H9 (cell line): ENCODE results near the gene C16orf86. TPM values are rescaled to one million over a fixed set of nuclear protein-coding genes. Genes with fewer than 3 reads are reported as not detected.

Source experiments
- DNase-seq: peaks from one replicate; pipeline ENCODE4 v3.0.0-alpha.2; 2017
- H2AFZ ChIP-seq: one replicate; pipeline ENCODE4 v1.6.1; 2013; ENCODE audit warnings: mild to moderate bottlenecking, low read length, control low read depth, moderate library complexity
- H2AK5ac ChIP-seq: 2 replicates; pipeline ENCODE4 v1.6.1; 2013; ENCODE audit warnings: low read length, control low read depth, mixed read lengths; ENCODE audit not compliant: insufficient read length
- H2BK120ac ChIP-seq: one replicate; pipeline ENCODE4 v1.6.1; 2013; ENCODE audit warnings: low read depth, mild to moderate bottlenecking, low read length, control low read depth, inconsistent platforms; ENCODE audit not compliant: poor library complexity, severe bottlenecking
- H2BK12ac ChIP-seq: 2 replicates; pipeline ENCODE4 v1.6.1; 2013; ENCODE audit warnings: low read length, control low read depth, mixed read lengths, low read depth; ENCODE audit not compliant: insufficient read length
- H2BK15ac ChIP-seq: 2 replicates; pipeline ENCODE4 v1.6.1; 2013; ENCODE audit warnings: low read depth, low read length, control low read depth
- H2BK20ac ChIP-seq: one replicate; pipeline ENCODE4 v1.6.1; 2013; ENCODE audit warnings: low read depth, mild to moderate bottlenecking, low read length, control low read depth, inconsistent platforms; ENCODE audit not compliant: poor library complexity, severe bottlenecking
- H2BK5ac ChIP-seq: 2 replicates; pipeline ENCODE4 v1.6.1; 2013; ENCODE audit warnings: low read length, control low read depth, mixed read lengths; ENCODE audit not compliant: insufficient read length
- H3K14ac ChIP-seq: 2 replicates; pipeline ENCODE4 v1.6.1; 2013; ENCODE audit warnings: low read length, control low read depth; ENCODE audit not compliant: insufficient read depth
- H3K18ac ChIP-seq: 2 replicates; pipeline ENCODE4 v1.6.1; 2013; ENCODE audit warnings: low read depth, mild to moderate bottlenecking, mixed read lengths, low read length, control low read depth; ENCODE audit not compliant: insufficient read length
- H3K23ac ChIP-seq: 2 replicates; pipeline ENCODE4 v1.6.1; 2013; ENCODE audit warnings: low read length, control low read depth, mixed read lengths, low read depth; ENCODE audit not compliant: insufficient read length
- H3K23me2 ChIP-seq: 2 replicates; pipeline ENCODE4 v1.6.1; 2013; ENCODE audit warnings: low read depth, mild to moderate bottlenecking, mixed read lengths, low read length, control low read depth; ENCODE audit not compliant: insufficient read length, poor library complexity, severe bottlenecking
- H3K27ac ChIP-seq: 2 replicates; pipeline ENCODE4 v1.5.1; 2013; ENCODE audit warnings: low read length, control low read depth, mixed read lengths, low read depth; ENCODE audit not compliant: insufficient read length
- H3K27me3 ChIP-seq: 2 replicates; pipeline ENCODE4 v1.6.1; 2013; ENCODE audit warnings: low read length, control low read depth, inconsistent platforms; ENCODE audit not compliant: insufficient read depth
- H3K4ac ChIP-seq: 2 replicates; pipeline ENCODE4 v1.6.1; 2013; ENCODE audit warnings: low read depth, mild to moderate bottlenecking, control low read depth, inconsistent platforms, low read length, moderate library complexity
- H3K4me1 ChIP-seq: 2 replicates; pipeline ENCODE4 v1.6.1; 2013; ENCODE audit warnings: low read length, control low read depth, inconsistent platforms; ENCODE audit not compliant: insufficient read depth
- H3K4me2 ChIP-seq: 2 replicates; pipeline ENCODE4 v1.6.1; 2013; ENCODE audit warnings: low read length, control low read depth, mixed read lengths; ENCODE audit not compliant: insufficient read length, insufficient read depth
- H3K56ac ChIP-seq: 2 replicates; pipeline ENCODE4 v1.6.1; 2013; ENCODE audit warnings: low read depth, mild to moderate bottlenecking, mixed read lengths, low read length, control low read depth; ENCODE audit not compliant: insufficient read length
- H3K79me1 ChIP-seq: 2 replicates; pipeline ENCODE4 v1.6.1; 2013; ENCODE audit warnings: low read depth, mild to moderate bottlenecking, moderate library complexity, low read length, control low read depth, inconsistent platforms; ENCODE audit not compliant: insufficient read depth, poor library complexity, severe bottlenecking
- H3K79me2 ChIP-seq: 2 replicates; pipeline ENCODE4 v1.6.1; 2013; ENCODE audit warnings: low read length, control low read depth, inconsistent platforms; ENCODE audit not compliant: insufficient read depth
- H3K9ac ChIP-seq: 2 replicates; pipeline ENCODE4 v1.6.1; 2013; ENCODE audit warnings: low read length, control low read depth, mixed read lengths; ENCODE audit not compliant: insufficient read length; ENCODE audit errors: extremely low read depth
- H3K9me3 ChIP-seq: one replicate; pipeline ENCODE4 v1.6.1; 2013; ENCODE audit warnings: low read depth, low read length, inconsistent platforms; ENCODE audit not compliant: control insufficient read depth
- H3T11ph ChIP-seq: one replicate; pipeline ENCODE4 v1.6.1; 2013; ENCODE audit warnings: mild to moderate bottlenecking, low read length, control low read depth, inconsistent platforms
- H4K20me1 ChIP-seq: one replicate; pipeline ENCODE4 v1.6.1; 2013; ENCODE audit not compliant: control insufficient read depth, insufficient read length, insufficient read depth
- H4K5ac ChIP-seq: 2 replicates; pipeline ENCODE4 v1.6.1; 2013; ENCODE audit warnings: low read depth, mild to moderate bottlenecking, mixed read lengths, low read length, control low read depth; ENCODE audit not compliant: insufficient read length
- H4K8ac ChIP-seq: replicated peaks from 2 replicates; pipeline ENCODE4 v1.6.1; 2013; ENCODE audit warnings: low read length, control low read depth, mixed read lengths, low read depth; ENCODE audit not compliant: insufficient read length
- H4K91ac ChIP-seq: 2 replicates; pipeline ENCODE4 v1.6.1; 2013; ENCODE audit warnings: low read depth, mild to moderate bottlenecking, moderate library complexity, mixed read lengths, low read length, control low read depth; ENCODE audit not compliant: insufficient read length
- H3K27ac Mint-ChIP-seq, 3 experiments: 2 replicates in 2 of 3; 3 replicates in 1 of 3; pipeline ENCODE4 v1.8.0; 2020 to 2021; ENCODE audit warnings: mixed read lengths in 3 of 3, mild to moderate bottlenecking in 1 of 3, moderate library complexity in 1 of 3
- H3K27me3 Mint-ChIP-seq: 2 replicates; pipeline ENCODE4 v1.8.0; 2021; ENCODE audit warnings: low read depth, mild to moderate bottlenecking, moderate library complexity, mixed read lengths
- H3K36me3 Mint-ChIP-seq, 3 experiments: 2 replicates in 2 of 3; 3 replicates in 1 of 3; pipeline ENCODE4 v1.8.0; 2020 to 2021; ENCODE audit warnings: low read depth in 3 of 3, mixed read lengths in 3 of 3; ENCODE audit not compliant: insufficient read depth in 1 of 3
- H3K4me1 Mint-ChIP-seq, 2 experiments: 2 replicates each; pipeline ENCODE4 v1.8.0; 2020; ENCODE audit warnings: mixed read lengths in 2 of 2
- H3K4me3 Mint-ChIP-seq, 2 experiments: 2 replicates in 1 of 2; 3 replicates in 1 of 2; pipeline ENCODE4 v1.8.0; 2020 to 2021; ENCODE audit warnings: mild to moderate bottlenecking in 2 of 2, mixed read lengths in 2 of 2, moderate library complexity in 1 of 2
- H3K9me3 Mint-ChIP-seq, 2 experiments: 2 replicates in 1 of 2; 3 replicates in 1 of 2; pipeline ENCODE4 v1.8.0; 2020; ENCODE audit warnings: mild to moderate bottlenecking in 2 of 2, mixed read lengths in 2 of 2, moderate library complexity in 1 of 2
- CTCF ChIP-seq: fragments of 200-600 bp; sonication (generic); conservative IDR thresholded peaks from 3 replicates; pipeline ENCODE4 v1.8.0; 2021; ENCODE audit warnings: antibody characterized with exemption, mild to moderate bottlenecking
- WGBS: extraction: QIAGEN DNeasy Blood & Tissue Kit; methylation state at CpG from one replicate; pipeline ENCODE4 v1.1.7; 2013; ENCODE audit warnings: missing lambda C conversion rate, low lambda C conversion rate, mixed read lengths; ENCODE audit not compliant: insufficient read length; ENCODE audit errors: extremely low coverage; 5-methylcytosine and 5-hydroxymethylcytosine counted together
- total RNA-seq: library from RNA; stranded (reverse); gene quantifications from 2 replicates; pipeline ENCODE4 v1.2.1, GENCODE V29; 2021

Gene C16orf86
- total RNA-seq, 1 experiment from 2014 or later, result 1.5 TPM

DNA sequence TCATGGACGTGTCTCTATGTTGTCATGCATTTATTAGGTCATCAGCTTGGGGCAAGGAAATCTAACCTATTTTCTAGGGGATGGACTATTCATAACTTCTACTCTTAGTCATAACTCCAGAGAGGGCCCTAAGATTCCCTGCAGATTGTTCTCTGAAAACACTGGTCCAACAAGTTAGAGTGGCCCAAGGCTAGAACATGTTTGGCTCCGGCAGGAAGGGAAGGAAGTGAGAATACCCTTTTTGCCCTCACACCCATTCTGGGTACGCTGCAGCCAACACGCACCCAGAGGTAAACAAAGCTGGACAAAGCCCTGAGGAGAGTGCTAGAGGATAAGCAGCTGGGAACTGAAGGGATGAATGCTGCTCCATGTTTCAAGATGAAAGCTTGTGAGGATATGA is 9.9 kb downstream of the C16orf86 start:
- Mint-ChIP-seq H3K9me3 (no peaks in the 10 kb centered on the region), H3K27me3 (no peaks in the 10 kb centered on the region), H3K4me3 (no peak overlapping the region), H3K4me1 (0 out of 4 replicates have a peak, but pooled peaks cover 0 to 2% of the 10 kb centered on the region in 2 experiments), H3K36me3 (peaks cover 0 to 12% (median 4%) of the 10 kb centered on the region in 3 experiments; a peak in 4 of 7 replicates), H3K27ac (peak overlapping the region in 1 of 3 experiments; percentile 64; a peak in 2 of 7 replicates)
- Histone ChIP-seq H3K4ac (no peak overlapping the region), H3K79me1 (no peaks in the 10 kb centered on the region), H2AK5ac (no peak overlapping the region), H2BK12ac (no peak overlapping the region), H3K27me3 (no peaks in the 10 kb centered on the region), H3K56ac (no peak overlapping the region), H4K5ac (no peak overlapping the region), H3T11ph (no peak overlapping the region), H2BK20ac (no peak overlapping the region), H3K27ac (no peak overlapping the region), H4K91ac (no peak overlapping the region), H2AFZ (no peak overlapping the region), H3K79me2 (no peaks in the 10 kb centered on the region), H3K23ac (no peak overlapping the region), H3K14ac (no peak overlapping the region), H3K23me2 (no peaks in the 10 kb centered on the region), H2BK120ac (no peak overlapping the region), H3K9me3 (no peaks in the 10 kb centered on the region), H2BK15ac (no peak overlapping the region), H3K4me1 (no peaks in the 10 kb centered on the region), H3K18ac (no peak overlapping the region), H3K9ac (no peak overlapping the region), H3K4me2 (no peak overlapping the region), H4K20me1 (peaks cover 3% of the 10 kb centered on the region), H4K8ac (no peak overlapping the region), H2BK5ac (no peak overlapping the region)
- DNase-seq, result no peak
- WGBS, result no CpG with 5 or more reads among the region's 4 CpGs
- TF ChIP-seq CTCF, result no peak
